Posterior cingulate gyrus (tissue), 11 donors: Measurements from ENCODE around the gene NCK2.
"Not testable (repeated sequence)": the region's sequence is repeated elsewhere in the genome, so short reads cannot be mapped to it uniquely, and the experiment has no call there.

ENCODE experiments used
- DNase-seq, 10 donors: peaks; one replicate each; pipeline versions ENCODE4 v3.0.0 to v3.0.0-alpha.2; 2020 to 2021; ENCODE audit warnings: mixed read lengths in 3 of 10
- intact Hi-C: fragments of 100-400 bp; cut with DNase I; formaldehyde crosslinking; loops from one replicate; pipeline ENCODE4 v1.15.1; 2023

NCK2 gene

GRCh38 chr2:105754011-105754410 is 9.3 kb downstream of the NCK2 start:
- intact Hi-C loops, result no loop called here
- DNase-seq, result no peak

- no peak for DNase-seq
- intact Hi-C loops, result no loop called here
These were observed 10.3 kb downstream of the NCK2 start for GRCh38 chr2:105754994-105755393.

GRCh38 chr2:105755895-105756294 is 11.2 kb downstream of the NCK2 start:
- intact Hi-C loops, result no loop called here
- no peak for DNase-seq

- DNase-seq, result no peak
- intact Hi-C loops, result no loop called here
These were observed 11.7 kb downstream of the NCK2 start for GRCh38 chr2:105756435-105756834.

GRCh38 chr2:105756865-105757264 is 12.2 kb downstream of the NCK2 start:
- DNase-seq, intact Hi-C loops: not testable (repeated sequence)

GRCh38 chr2:105757433-105757832 is 12.7 kb downstream of the NCK2 start:
- intact Hi-C loops, result no loop called here

GRCh38 chr2:105760191-105760590 is 15.5 kb downstream of the NCK2 start:
- DNase-seq, result no peak
- intact Hi-C loops, result no loop called here

More at GRCh38 chr2:105757433-105757832, 12.7 kb downstream of the NCK2 start:
- no peak for DNase-seq

GRCh38 chr2:105760639-105761337 is 16.1 kb downstream of the NCK2 start:
- DNase-seq, result no peak
- intact Hi-C loops, result no loop called here

GRCh38 chr2:105761931-105762515 is 17.3 kb downstream of the NCK2 start:
- DNase-seq, result no peak
- intact Hi-C loops, result no loop called here

GRCh38 chr2:105763076-105763475 is 18.4 kb downstream of the NCK2 start:
- intact Hi-C loops, result no loop called here
- no peak for DNase-seq

- intact Hi-C loops, result no loop called here
- no peak for DNase-seq
These were observed 19.3 kb downstream of the NCK2 start for GRCh38 chr2:105764059-105764458.

- peak in 1 of 10 donors; percentile 1 for DNase-seq
- intact Hi-C loops, result no loop called here
These were observed 20.9 kb downstream of the NCK2 start for GRCh38 chr2:105765415-105766299.

GRCh38 chr2:105766300-105766866 is 21.7 kb downstream of the NCK2 start:
- intact Hi-C loops, result no loop called here
- DNase-seq, result peak in 1 of 10 donors; percentile 0

- no peak for DNase-seq
- intact Hi-C loops, result no loop called here
These were observed 23.5 kb downstream of the NCK2 start for GRCh38 chr2:105768176-105768575.

GRCh38 chr2:105768961-105769452 is 24.3 kb downstream of the NCK2 start:
- no peak for DNase-seq
- intact Hi-C loops, result no loop called here

- intact Hi-C loops, result no loop called here
- no peak for DNase-seq
These were observed 24.8 kb downstream of the NCK2 start for GRCh38 chr2:105769504-105769903.

- intact Hi-C loops, result no loop called here
- no peak for DNase-seq
These were observed 25.4 kb downstream of the NCK2 start for GRCh38 chr2:105770149-105770548.

GRCh38 chr2:105771291-105771690 is 26.6 kb downstream of the NCK2 start:
- DNase-seq, intact Hi-C loops: not testable (repeated sequence)

GRCh38 chr2:105771836-105772235 is 27.1 kb downstream of the NCK2 start:
- intact Hi-C loops, result no loop called here
- DNase-seq, result no peak

- DNase-seq, result no peak
- intact Hi-C loops, result no loop called here
These were observed 27.6 kb downstream of the NCK2 start for GRCh38 chr2:105772362-105772761.

GRCh38 chr2:105773568-105773967 is 28.9 kb downstream of the NCK2 start:
- no peak for DNase-seq
- intact Hi-C loops, result no loop called here
